T-helper 2 cell treated with Interferon-gamma antibody and Interleukin-4, amounts not matched to agents 5 μg/mL and 100 μg/mL, for 36 hours (primary cell): ENCODE results near the gene GAREM1.

ENCODE experiments used
- DNase-seq: peaks from one replicate; pipeline ENCODE4 v3.0.0; 2021; ENCODE audit warnings: low spot score
- H3K27ac Mint-ChIP-seq: one replicate; pipeline ENCODE4 v1.8.0; 2021; ENCODE audit warnings: mild to moderate bottlenecking, mixed read lengths
- H3K27me3 Mint-ChIP-seq: one replicate; pipeline ENCODE4 v1.8.0; 2021; ENCODE audit warnings: low read depth, mixed read lengths
- H3K36me3 Mint-ChIP-seq: one replicate; pipeline ENCODE4 v1.8.0; 2021; ENCODE audit warnings: low read depth, mixed read lengths
- H3K4me1 Mint-ChIP-seq: one replicate; pipeline ENCODE4 v1.8.0; 2021; ENCODE audit warnings: low read depth, mixed read lengths
- H3K4me3 Mint-ChIP-seq: one replicate; pipeline ENCODE4 v1.8.0; 2022; ENCODE audit warnings: mild to moderate bottlenecking, moderate library complexity, mixed read lengths
- H3K9me3 Mint-ChIP-seq: one replicate; pipeline ENCODE4 v1.8.0; 2021; ENCODE audit warnings: mixed read lengths

The GAREM1 gene

DNA sequence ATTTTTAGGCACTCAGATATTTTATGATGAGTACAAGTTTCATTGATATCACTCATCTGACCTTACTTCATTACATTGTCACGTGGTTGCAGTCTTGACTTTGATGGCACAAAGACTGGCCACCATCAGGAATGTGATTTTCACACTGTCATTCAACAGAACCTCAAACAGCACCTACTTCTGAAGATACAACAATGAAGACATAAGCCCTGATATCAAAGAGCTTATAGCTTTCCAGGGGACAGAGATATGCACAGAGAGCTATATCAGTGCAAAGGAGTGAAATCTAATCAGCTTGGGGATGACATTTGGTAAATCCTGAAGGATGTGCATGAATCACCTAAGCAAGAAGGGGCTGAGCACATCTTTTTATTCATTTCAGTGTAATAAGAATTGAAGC, 208.6 kb downstream of the GAREM1 start:
- Mint-ChIP-seq H3K4me1 (no peaks in the 10 kb centered on the region), H3K27ac (no peak overlapping the region), H3K36me3 (no peaks in the 10 kb centered on the region), H3K9me3 (no peaks in the 10 kb centered on the region), H3K27me3 (peaks cover 22% of the 10 kb centered on the region), H3K4me3 (no peak overlapping the region)
- no peak for DNase-seq

DNA sequence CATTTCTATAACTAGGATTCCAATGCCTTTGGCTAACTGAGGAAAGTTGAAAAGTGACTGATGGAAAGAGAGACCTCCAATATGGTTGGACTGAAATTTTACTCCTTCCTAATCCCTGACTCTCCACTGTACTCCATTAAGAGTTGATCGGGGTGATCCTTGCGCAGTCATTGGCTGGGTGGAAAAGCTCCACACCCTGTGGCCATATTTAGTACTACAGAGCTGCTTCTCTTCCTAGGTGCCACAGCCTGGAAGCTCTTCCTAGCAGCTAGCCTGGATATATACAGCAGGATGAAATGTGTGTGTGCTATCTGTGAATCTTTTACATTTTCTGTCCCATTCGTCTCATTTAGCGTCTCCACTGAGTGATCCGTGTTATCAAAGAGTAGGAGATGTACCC, 209.7 kb downstream of the GAREM1 start:
- Mint-ChIP-seq H3K4me1 (no peaks in the 10 kb centered on the region), H3K4me3 (no peak overlapping the region)
- DNase-seq: no peak

DNA sequence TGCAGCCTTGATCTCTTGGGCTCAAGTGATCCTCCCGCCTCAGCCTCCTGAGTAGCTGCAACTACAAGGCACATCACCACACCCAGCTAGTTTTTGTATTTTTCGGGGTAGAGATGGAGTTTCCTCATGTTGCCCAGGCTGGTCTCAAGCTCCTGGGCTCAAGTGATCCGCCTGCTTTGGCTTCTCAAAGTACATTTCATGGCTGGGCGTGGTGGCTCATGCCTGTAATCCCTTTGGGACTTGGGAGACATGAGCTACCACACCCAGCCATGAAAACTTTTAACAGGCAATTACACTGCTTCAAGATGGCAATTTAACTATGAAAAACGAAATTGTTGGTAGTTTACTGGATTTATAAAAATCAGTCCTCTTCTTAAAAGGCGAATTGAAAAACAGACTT, 211.1 kb downstream of the GAREM1 start:
- Mint-ChIP-seq H3K4me3 (no peak overlapping the region), H3K27ac (no peak overlapping the region), H3K27me3 (peaks cover 23% of the 10 kb centered on the region), H3K36me3 (no peaks in the 10 kb centered on the region), H3K9me3 (no peaks in the 10 kb centered on the region), H3K4me1 (no peaks in the 10 kb centered on the region)
- no peak for DNase-seq

More for the DNA sequence above, 209.7 kb downstream of the GAREM1 start:
- no peaks in the 10 kb centered on the region for H3K36me3 Mint-ChIP-seq
- no peaks in the 10 kb centered on the region for H3K9me3 Mint-ChIP-seq
- peaks cover 23% of the 10 kb centered on the region for H3K27me3 Mint-ChIP-seq
- H3K27ac Mint-ChIP-seq: no peak overlapping the region

DNA sequence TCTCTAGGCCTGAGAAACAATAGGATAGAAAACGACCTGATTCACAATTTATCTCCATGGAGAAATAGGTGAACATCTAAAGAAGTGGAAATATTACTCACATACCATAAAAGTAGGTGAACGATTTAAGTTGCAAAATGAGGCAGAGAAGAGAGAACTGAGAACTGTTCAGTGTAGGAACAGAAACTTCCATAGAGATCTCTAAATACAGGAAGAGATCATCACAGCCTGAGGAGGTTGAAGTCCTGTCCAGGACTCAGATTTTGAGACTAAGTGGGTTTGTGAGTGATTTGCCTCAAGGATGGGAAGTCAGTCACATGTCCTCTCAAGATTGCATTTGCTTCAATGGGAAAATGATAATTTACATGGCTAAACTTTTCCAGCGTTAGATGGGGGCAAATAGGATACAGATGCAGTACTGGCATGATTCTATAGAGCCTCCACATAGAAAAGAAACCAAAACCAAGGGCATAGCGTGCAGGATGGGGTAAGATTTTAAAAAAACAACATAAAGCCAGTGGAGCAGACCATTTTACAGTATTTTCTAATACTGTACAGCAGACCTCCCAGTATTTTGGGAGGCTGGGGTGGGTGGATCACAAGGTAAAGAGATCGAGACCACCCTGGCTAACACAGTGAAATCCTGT, 212.0 kb downstream of the GAREM1 start:
- Mint-ChIP-seq H3K4me1 (no peaks in the 10 kb centered on the region), H3K9me3 (no peaks in the 10 kb centered on the region), H3K27me3 (peaks cover 23% of the 10 kb centered on the region), H3K4me3 (no peak overlapping the region), H3K36me3 (no peaks in the 10 kb centered on the region), H3K27ac (no peak overlapping the region)
- no peak for DNase-seq

DNA sequence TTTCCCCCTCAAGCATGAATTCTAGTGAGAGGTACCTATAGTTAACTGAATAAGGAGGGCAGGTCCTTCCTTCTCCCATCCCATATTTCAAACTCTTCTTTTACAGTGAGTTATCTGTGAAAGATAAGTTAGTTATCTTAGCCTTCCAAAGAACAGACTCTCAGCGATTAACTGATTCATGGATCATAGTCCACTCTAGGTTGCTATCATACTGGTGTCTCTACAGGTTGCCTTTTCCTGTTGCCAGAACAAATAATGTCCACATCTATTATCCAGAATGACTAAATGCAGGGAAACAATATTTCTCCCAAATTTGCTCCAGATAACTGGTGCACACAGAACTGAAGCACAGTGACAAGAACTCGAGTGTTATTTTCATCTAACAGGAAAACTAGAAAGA, 212.5 kb downstream of the GAREM1 start:
- peaks cover 23% of the 10 kb centered on the region for H3K27me3 Mint-ChIP-seq
- H3K27ac Mint-ChIP-seq: no peak overlapping the region
- DNase-seq: no peak
- no peak overlapping the region for H3K4me3 Mint-ChIP-seq
- H3K4me1 Mint-ChIP-seq: no peaks in the 10 kb centered on the region
- no peaks in the 10 kb centered on the region for H3K36me3 Mint-ChIP-seq
- H3K9me3 Mint-ChIP-seq: no peaks in the 10 kb centered on the region

DNA sequence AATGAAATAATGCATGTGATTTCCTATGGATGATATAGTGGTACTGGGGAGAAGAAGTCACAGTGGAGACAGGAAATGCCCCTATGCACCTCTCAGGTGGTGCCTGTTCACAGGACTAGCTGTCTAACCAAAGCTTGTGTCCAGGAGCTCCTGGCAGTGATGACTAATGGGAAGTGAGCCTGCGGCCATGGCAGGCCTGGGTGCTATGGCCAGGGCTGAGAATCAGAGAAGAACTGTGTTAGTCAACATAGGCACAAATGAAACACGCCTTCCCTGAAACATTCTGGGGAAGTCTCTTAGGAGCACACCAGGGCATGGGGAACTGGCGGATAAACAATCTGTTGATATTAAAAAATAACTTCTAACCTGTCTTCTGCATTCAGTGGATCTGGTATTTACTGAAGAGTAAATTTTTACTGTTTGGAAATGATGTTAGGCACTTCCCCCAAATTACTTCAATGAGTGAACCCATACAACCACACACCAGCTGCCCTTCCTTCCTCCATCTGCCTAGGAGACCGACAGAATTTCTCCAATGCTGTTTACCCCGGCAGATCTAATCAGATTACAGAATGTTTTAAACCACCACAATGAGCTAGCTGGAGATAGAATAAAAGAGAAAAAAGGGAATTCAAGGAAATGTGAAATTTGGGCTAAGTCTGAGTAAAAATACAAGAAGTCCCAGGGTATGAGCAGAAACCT, 213.4 kb downstream of the GAREM1 start:
- Mint-ChIP-seq H3K9me3 (no peaks in the 10 kb centered on the region), H3K4me1 (no peaks in the 10 kb centered on the region), H3K27me3 (peaks cover 23% of the 10 kb centered on the region), H3K4me3 (no peak overlapping the region), H3K36me3 (no peaks in the 10 kb centered on the region), H3K27ac (no peak overlapping the region)
- no peak for DNase-seq

DNA sequence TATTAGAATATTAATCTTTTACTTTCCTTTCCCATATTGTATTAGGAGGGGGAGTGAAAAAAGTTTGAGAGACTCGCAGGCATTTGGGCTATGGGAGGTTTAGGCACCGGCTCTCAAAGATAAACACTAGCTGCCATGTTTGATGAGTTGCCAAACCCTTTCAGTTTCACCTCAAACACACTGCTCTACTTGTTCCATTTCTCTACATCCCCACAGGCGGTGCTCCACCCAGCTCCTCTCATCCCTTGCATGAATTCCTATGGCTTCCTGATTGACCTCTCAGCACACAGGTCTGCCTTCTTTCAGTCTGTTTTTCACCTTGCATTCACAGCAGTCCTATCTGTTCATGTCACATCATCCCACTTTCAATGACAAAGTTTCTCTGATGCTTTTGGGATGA, 215.1 kb downstream of the GAREM1 start:
- peaks cover 24% of the 10 kb centered on the region for H3K27me3 Mint-ChIP-seq
- no peaks in the 10 kb centered on the region for H3K36me3 Mint-ChIP-seq
- no peak for DNase-seq
- no peak overlapping the region for H3K27ac Mint-ChIP-seq
- no peaks in the 10 kb centered on the region for H3K9me3 Mint-ChIP-seq
- H3K4me1 Mint-ChIP-seq: no peaks in the 10 kb centered on the region
- H3K4me3 Mint-ChIP-seq: no peak overlapping the region

DNA sequence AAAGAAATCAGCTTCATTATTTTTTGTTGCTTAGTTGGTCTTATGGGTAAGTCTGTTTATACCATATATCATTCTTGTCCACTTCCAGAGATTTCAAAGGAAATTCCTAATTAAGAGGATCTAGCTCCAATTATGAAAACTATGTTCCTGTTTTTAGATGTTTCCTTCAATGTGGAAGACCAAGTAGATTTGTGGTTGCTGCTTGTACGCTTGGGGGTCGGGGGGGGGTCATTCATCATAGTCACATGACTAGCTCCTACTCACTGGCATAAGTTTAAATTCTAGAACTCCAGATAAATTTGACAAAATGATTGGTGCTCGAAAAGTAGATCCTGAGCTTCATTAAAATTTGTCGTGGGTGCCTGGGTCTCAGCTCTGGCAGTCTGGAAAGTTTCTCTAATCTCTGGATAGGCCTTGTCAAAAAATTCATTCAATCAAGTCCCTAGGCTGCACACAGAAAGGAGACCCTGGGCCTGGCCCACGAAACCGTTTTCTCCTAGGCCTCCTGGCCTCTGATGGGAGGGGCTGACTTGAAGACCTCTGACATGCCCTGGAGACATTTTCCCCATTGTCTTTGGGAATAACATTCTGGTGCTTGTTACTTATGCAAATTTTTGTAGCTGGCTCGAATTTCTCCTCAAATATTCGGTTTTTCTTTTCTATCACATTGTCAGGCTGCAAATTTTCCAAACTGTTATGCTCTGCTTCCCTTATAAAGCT, 218.4 kb downstream of the GAREM1 start:
- H3K4me3 Mint-ChIP-seq: no peak overlapping the region
- no peaks in the 10 kb centered on the region for H3K9me3 Mint-ChIP-seq

DNA sequence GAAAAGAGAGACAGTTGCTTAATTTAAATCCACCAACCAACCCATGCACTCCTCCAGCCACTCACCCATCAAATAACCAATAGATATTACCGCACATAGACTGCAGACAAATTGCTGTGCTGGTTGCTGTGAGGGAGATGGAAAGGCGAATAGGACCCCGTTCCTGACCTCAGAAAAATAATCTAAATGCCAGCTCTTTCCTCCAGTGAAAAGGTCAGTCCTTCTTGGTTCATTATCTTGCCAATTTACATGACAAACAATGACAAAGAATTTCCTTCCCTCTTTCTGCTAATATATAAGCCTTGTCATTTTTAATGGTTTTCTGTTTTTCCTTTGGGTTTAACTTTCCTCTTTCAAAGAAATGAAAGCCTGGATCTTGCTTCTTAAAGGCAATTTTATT, 219.2 kb downstream of the GAREM1 start:
- Mint-ChIP-seq H3K9me3 (no peaks in the 10 kb centered on the region), H3K27ac (no peak overlapping the region), H3K4me1 (no peaks in the 10 kb centered on the region), H3K27me3 (peaks cover 17% of the 10 kb centered on the region), H3K36me3 (no peaks in the 10 kb centered on the region), H3K4me3 (no peak overlapping the region)
- no peak for DNase-seq

More for the DNA sequence above, 218.4 kb downstream of the GAREM1 start:
- DNase-seq: no peak
- Mint-ChIP-seq H3K36me3 (no peaks in the 10 kb centered on the region), H3K27me3 (peaks cover 18% of the 10 kb centered on the region), H3K4me1 (no peaks in the 10 kb centered on the region), H3K27ac (no peak overlapping the region)

DNA sequence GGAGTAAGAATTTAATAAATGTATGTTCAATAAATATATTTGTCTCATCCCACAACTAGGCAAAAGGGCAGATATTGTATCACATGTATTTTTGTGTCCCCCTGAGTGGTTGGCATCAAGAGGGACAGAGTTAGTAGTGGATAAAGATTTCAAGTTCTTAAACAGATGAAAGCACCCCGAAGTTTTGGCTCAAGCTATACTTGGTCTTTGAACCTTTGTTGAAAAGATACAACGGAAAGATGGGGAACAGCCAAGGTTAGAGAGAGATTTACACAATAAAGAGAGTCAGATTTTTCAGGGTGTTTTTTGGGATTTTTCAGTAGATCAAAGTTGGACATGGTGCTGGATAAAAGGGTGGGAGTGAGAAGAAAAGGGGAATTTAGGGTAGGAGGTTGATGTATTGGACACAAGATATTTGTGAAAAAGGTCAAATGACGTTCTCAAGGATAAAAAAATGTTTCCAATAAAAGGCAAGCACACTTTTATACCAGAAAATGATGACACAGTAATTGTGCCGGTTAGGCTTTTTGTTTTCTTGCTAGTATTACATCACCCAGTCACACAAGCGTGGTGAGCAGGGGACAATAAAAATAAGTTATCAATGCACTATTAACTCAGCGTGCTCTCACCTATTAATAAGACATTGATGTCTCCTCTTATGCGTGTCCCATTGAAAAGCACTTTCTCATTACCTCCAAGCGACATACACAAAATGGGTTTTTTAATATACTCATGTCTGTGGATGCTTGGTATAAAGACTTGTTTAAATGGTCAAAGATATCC, 221.3 kb downstream of the GAREM1 start:
- Mint-ChIP-seq H3K4me1 (no peaks in the 10 kb centered on the region), H3K9me3 (no peaks in the 10 kb centered on the region), H3K4me3 (no peak overlapping the region), H3K27me3 (peaks cover 17% of the 10 kb centered on the region), H3K27ac (no peak overlapping the region), H3K36me3 (no peaks in the 10 kb centered on the region)
- no peak for DNase-seq

DNA sequence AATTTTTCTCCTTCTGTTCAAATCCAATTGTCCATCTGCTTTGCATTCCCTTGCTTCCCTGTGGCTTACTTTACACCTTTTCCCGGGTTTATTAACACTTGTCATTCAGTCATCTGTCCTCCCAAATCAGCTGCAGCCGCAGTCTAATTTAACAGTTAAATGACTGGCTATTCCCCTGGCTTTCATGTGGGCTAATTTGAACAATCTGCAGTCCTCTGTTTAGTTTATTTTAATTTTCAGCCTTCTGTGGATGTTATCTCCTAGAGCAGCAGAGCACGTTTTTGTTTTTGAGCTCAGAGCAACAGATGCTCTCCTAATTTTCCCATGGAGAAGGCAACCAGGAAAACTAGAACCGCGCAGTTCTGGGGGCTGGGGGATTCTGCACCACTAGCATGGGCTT, 225.8 kb downstream of the GAREM1 start:
- Mint-ChIP-seq H3K27me3 (peaks cover 13% of the 10 kb centered on the region), H3K27ac (no peak overlapping the region), H3K4me1 (no peaks in the 10 kb centered on the region), H3K4me3 (no peak overlapping the region), H3K9me3 (no peaks in the 10 kb centered on the region), H3K36me3 (no peaks in the 10 kb centered on the region)
- no peak for DNase-seq

DNA sequence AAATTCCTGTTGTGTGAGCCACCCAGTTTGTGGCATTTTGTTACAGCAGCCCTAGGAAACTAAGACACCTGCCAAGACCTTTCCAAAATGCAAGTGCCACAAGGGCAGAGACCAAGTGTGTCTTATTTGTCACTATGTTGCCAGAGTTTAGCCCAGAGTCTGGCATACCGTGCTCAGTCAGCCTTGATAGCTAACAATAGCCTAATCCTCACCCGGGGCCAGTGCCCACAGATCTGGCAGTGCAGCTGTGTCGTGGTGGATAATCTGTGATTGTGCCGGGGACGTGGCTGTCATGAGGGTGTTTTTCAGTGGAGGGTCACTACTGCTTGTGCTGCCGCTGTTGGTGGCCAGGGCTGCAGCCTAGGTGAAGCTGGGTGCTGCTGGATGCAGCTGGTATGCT, 227.3 kb downstream of the GAREM1 start:
- no peaks in the 10 kb centered on the region for H3K9me3 Mint-ChIP-seq
- no peak for DNase-seq
- no peaks in the 10 kb centered on the region for H3K36me3 Mint-ChIP-seq
- no peak overlapping the region for H3K4me3 Mint-ChIP-seq
- H3K27ac Mint-ChIP-seq: no peak overlapping the region
- H3K4me1 Mint-ChIP-seq: no peaks in the 10 kb centered on the region
- H3K27me3 Mint-ChIP-seq: peaks cover 16% of the 10 kb centered on the region

DNA sequence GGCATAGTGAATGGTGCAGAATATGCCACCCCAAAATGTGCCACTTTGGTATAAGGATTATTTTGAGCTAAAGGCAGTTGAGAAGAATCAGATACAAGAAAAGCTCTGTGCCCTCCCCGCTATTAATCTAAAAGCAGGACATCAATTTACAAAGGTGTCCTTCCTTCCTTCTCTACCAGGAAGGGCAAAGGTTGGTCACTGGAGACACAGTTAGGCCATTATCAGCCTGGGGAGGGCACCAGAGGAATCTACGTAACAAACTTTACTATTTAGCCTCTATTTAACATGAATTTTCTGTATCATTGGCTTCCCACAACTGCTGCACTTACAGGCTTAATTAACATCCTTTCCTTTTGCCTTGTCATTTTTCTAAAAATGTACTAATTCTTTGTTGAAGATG, 228.3 kb downstream of the GAREM1 start:
- Mint-ChIP-seq H3K36me3 (no peaks in the 10 kb centered on the region), H3K9me3 (no peaks in the 10 kb centered on the region), H3K27me3 (peaks cover 12% of the 10 kb centered on the region), H3K4me3 (no peak overlapping the region), H3K27ac (no peak overlapping the region), H3K4me1 (no peaks in the 10 kb centered on the region)
- no peak for DNase-seq
